GM23248 (cell line): ENCODE results near the gene SDK2.

ENCODE experiments used
- EZH2 ChIP-seq: fragments of 200-600 bp; sonication (generic); IDR thresholded peaks from 2 replicates; pipeline ENCODE4 v1.6.1; 2018; ENCODE audit warnings: antibody characterized with exemption, mild to moderate bottlenecking; ENCODE audit not compliant: insufficient read depth, poor library complexity, severe bottlenecking
- EZH2phosphoT487 ChIP-seq: fragments of 200-600 bp; sonication (generic); IDR thresholded peaks from 2 replicates; pipeline ENCODE4 v1.6.1; 2018; ENCODE audit warnings: antibody characterized with exemption, moderate library complexity, mild to moderate bottlenecking, low read depth; ENCODE audit not compliant: insufficient read depth

GRCh38 chr17:73390221-73390620 lies 254.0 kb downstream of the SDK2 start:
- no peak for TF ChIP-seq EZH2phosphoT487
- TF ChIP-seq EZH2: no peak
